GM12878 (cell line): Measurements from ENCODE around the gene ZP2. TPM values are rescaled to one million over a fixed set of nuclear protein-coding genes. Genes with fewer than 3 reads are reported as not detected.

Experiments used
- ATAC-seq: fragments of 200-7000 bp; cut with Tn5 transposase; 3 replicates; pipeline ENCODE4 v1.9.1; 2020; ENCODE audit warnings: mild to moderate bottlenecking, moderate library complexity
- BruUV-seq: library from RNA; stranded (reverse); fragments of 400-500 nt; replicated peaks from 2 replicates; lab custom pipeline; 2021; lab: Mats Ljungman, UMichigan
- CTCF ChIA-PET: fragments of 300-600 bp; sonication (Branson Sonifier 250); formaldehyde crosslinking; extraction: SDS; loops from one replicate; lab custom pipeline; 2021; ENCODE audit warnings: inconsistent platforms; lab: Yijun Ruan, JAX
- POLR2A ChIA-PET: fragments of 350-600 bp; formaldehyde crosslinking; extraction: SDS; loops from one replicate; lab custom pipeline; 2021; ENCODE audit warnings: inconsistent platforms; lab: Charles Lee
- RAD21 ChIA-PET: fragments of 300-600 bp; sonication (Branson Sonifier 250); formaldehyde crosslinking; loops from one replicate; lab custom pipeline; 2023; ENCODE audit warnings: antibody characterized with exemption; ENCODE audit not compliant: unreplicated experiment; lab: Charles Lee
- SMC1A ChIA-PET: fragments of 300-600 bp; sonication (Branson Sonifier 250); formaldehyde crosslinking; loops from one replicate; lab custom pipeline; 2023; ENCODE audit not compliant: unreplicated experiment, uncharacterized antibody; lab: Charles Lee
- DNase-seq: peaks from one replicate; pipeline ENCODE4 v3.0.0-alpha.2; 2011; ENCODE audit warnings: low read depth, low spot score
- FAIRE-seq: peaks from 3 replicates; lab custom pipeline; 2011; peaks lifted over from hg19 to GRCh38; lab: Jason Lieb, UNC
- H2AFZ ChIP-seq: 2 replicates; pipeline ENCODE4 v1.6.0; 2011; ENCODE audit warnings: low read depth, low read length, control low read depth; ENCODE audit not compliant: control insufficient read depth
- H3K27ac ChIP-seq: 2 replicates; pipeline ENCODE4 v1.5.1; 2011; ENCODE audit warnings: control low read depth; ENCODE audit not compliant: control insufficient read depth, insufficient read depth
- H3K27me3 ChIP-seq, 2 experiments: replicated peaks in 1 of 2; 2 replicates each; pipeline versions ENCODE4 v1.6.0 to v1.6.1; 2011; ENCODE audit warnings: low read length in 1 of 2; ENCODE audit not compliant: control insufficient read depth in 2 of 2, insufficient read depth in 2 of 2
- H3K36me3 ChIP-seq, 2 experiments: 2 replicates each; pipeline ENCODE4 v1.5.1; 2011; ENCODE audit warnings: low read length in 1 of 2; ENCODE audit not compliant: control insufficient read depth in 2 of 2, insufficient read depth in 2 of 2
- H3K4me1 ChIP-seq: 2 replicates; pipeline ENCODE4 v1.6.1; 2011; ENCODE audit warnings: mild to moderate bottlenecking, low read length, moderate library complexity, mixed read lengths; ENCODE audit not compliant: control insufficient read depth, insufficient read depth
- H3K4me2 ChIP-seq: 2 replicates; pipeline ENCODE4 v1.6.0; 2011; ENCODE audit warnings: control low read depth; ENCODE audit not compliant: control insufficient read depth, insufficient read depth
- H3K4me3 ChIP-seq: fragments of 200-600 bp; sonication (generic); 2 replicates; pipeline ENCODE4 v1.5.1; 2016
- H3K79me2 ChIP-seq: 2 replicates; pipeline ENCODE4 v1.6.0; 2011; ENCODE audit warnings: low read length; ENCODE audit not compliant: control insufficient read depth, insufficient read depth
- H3K9ac ChIP-seq: 2 replicates; pipeline ENCODE4 v1.8.0; 2011; ENCODE audit warnings: low read length, control low read depth, mixed read lengths; ENCODE audit not compliant: control insufficient read depth, insufficient read depth
- H3K9me3 ChIP-seq: replicated peaks from 3 replicates; pipeline ENCODE4 v1.5.1; 2011; ENCODE audit warnings: mild to moderate bottlenecking, low read length; ENCODE audit not compliant: control insufficient read depth, insufficient read depth
- H4K20me1 ChIP-seq: 2 replicates; pipeline ENCODE4 v1.6.0; 2011; ENCODE audit not compliant: control insufficient read depth, insufficient read depth
- EGR1 ChIP-seq, 2 experiments: IDR thresholded peaks; 1 replicate in 1 of 2; 2 replicates in 1 of 2; pipeline ENCODE4 v1.6.1; 2011 to 2012; ENCODE audit warnings: low read depth in 2 of 2, low read length in 2 of 2, borderline replicate concordance in 1 of 2, mild to moderate bottlenecking in 1 of 2, moderate library complexity in 1 of 2
- HDAC6 ChIP-seq: fragments of 200-600 bp; sonication (generic); IDR thresholded peaks from one replicate; pipeline ENCODE4 v1.8.0; 2017; ENCODE audit warnings: antibody characterized with exemption; ENCODE audit not compliant: unreplicated experiment
- MYC ChIP-seq: IDR thresholded peaks from 2 replicates; pipeline ENCODE4 v1.6.1; 2011; ENCODE audit warnings: mild to moderate bottlenecking, low read length, moderate library complexity, inconsistent platforms; ENCODE audit not compliant: insufficient read depth, insufficient replicate concordance, insufficient read length, severe bottlenecking
- NBN ChIP-seq: fragments of 450-650 bp; IDR thresholded peaks from 2 replicates; pipeline ENCODE4 v1.6.1; 2016
- NRF1 ChIP-seq: conservative IDR thresholded peaks from 2 replicates; pipeline ENCODE4 v1.6.1; 2011; ENCODE audit warnings: mild to moderate bottlenecking, low read depth, low read length, improper control_type of control experiment
- RUNX3 ChIP-seq: IDR thresholded peaks from 2 replicates; pipeline ENCODE4 v1.6.1; 2012; ENCODE audit warnings: low read length, inconsistent platforms
- TCF7 ChIP-seq: IDR thresholded peaks from 2 replicates; pipeline ENCODE4 v1.6.1; 2014; ENCODE audit warnings: antibody characterized with exemption, borderline replicate concordance
- ZNF217 ChIP-seq: fragments of 450-650 bp; IDR thresholded peaks from 2 replicates; pipeline ENCODE4 v1.6.1; 2017; ENCODE audit warnings: antibody characterized with exemption, mild to moderate bottlenecking
- whole genome bisulfite sequencing: methylation state at CpG from one replicate; pipeline ENCODE4 v1.1.6; 2016; ENCODE audit warnings: low lambda C conversion rate; ENCODE audit not compliant: insufficient replicate concordance, insufficient coverage; ENCODE audit errors: missing lambda C conversion rate; 5-methylcytosine and 5-hydroxymethylcytosine counted together
- in situ Hi-C: fragments of 300-500 bp; cut with MboI; formaldehyde crosslinking; loops from 9 replicates; pipeline ENCODE4 v1.14.3; 2018; ENCODE audit warnings: mixed read lengths
- intact Hi-C: fragments of 100-400 bp; cut with micrococcal nuclease; formaldehyde crosslinking; loops from one replicate; pipeline ENCODE4 v1.14.2; 2022; ENCODE audit not compliant: unreplicated experiment
- polyA plus RNA-seq, 11 experiments: library from polyadenylated mRNA; depleted of rRNA in 4 of 11; unstranded in 6 of 11; stranded (reverse) in 5 of 11; fragments of >200 nt; fragmentation: Nextera tagmentation in 4 of 11; fragmentation: Illumina TruSeq in 1 of 11; extraction: Ambion mirVana in 4 of 11; extraction: Trizol in 1 of 11; gene quantifications; 1 replicate in 1 of 11; 2 replicates in 10 of 11; pipeline versions ENCODE4 v1.2.1 to v1.2.3, GENCODE V29; 2011 to 2016; ENCODE audit warnings: inconsistent platforms in 2 of 11, missing spikeins in 2 of 11, low read depth in 1 of 11
- total RNA-seq, 4 experiments: library from RNA; depleted of rRNA in 3 of 4; stranded (reverse); fragments of >200 nt in 3 of 4; fragmentation: Illumina TruSeq in 1 of 4; extraction: Trizol in 1 of 4; gene quantifications; 2 replicates each; pipeline versions ENCODE4 v1.2.1 to v1.2.3, GENCODE V29; 2013 to 2021
- TF ChIP-seq, protein P1 (sequence below): fragments of 150-350 bp; IDR thresholded peaks from 2 replicates; pipeline ENCODE4 v1.6.1; 2016; ENCODE audit warnings: low read depth, low read length

ZP2 gene
- total and polyA plus RNA-seq, 10 of the 15 experiments (the other 5 are each of a cell fraction or from before 2014, with no cell fraction given), result 0.11 to 0.33 (median 0.16) TPM; not detected in 1

DNA sequence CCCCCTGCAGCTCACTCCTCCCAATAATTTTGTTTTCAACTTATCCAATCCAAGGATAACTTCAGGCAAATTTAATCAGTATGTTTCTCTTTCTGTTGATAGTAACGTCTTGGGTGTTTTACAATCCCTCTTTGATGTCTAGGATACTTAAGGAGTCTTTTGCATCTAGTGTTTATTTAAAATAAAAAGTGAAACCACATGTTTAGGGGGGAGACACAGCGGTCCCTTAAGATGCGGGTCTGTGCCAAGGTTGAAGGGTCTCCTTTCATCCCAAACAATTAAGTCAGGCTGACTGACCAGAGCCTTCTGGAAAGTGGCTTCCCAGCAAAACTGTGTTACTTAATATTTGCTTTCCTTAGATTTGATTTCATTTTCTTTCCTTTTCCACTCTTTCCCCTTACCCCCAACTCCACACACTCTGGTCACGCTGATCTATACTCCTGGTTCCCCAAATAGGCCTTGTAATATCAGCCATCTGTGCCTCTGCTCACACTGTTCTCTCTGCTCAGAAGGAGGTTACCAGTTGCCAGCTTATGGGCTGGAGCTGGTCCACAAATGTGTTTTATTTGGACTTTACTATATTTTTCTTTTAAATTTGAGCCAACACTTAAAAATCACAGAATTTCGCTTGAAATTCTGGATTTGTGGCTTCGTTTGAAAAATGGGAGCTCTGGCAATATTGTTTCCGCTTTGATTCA is 33.3 kb upstream of the ZP2 start:
- H3K9ac ChIP-seq, result no peak overlapping the region
- no peaks in the 10 kb centered on the region for H4K20me1 ChIP-seq
- no peak overlapping the region for H3K4me3 ChIP-seq
- ChIA-PET CTCF (no interaction called here), RAD21 (no interaction called here), SMC1A (interaction anchor here (0.9 kb wide), 1 partner anchor 17 kb away, joined by 3 read pairs; no protein-coding TSS in a partner anchor), POLR2A (no interaction called here)
- ATAC-seq, result no peak
- intact Hi-C loops (no loop called here), in situ Hi-C loops (no loop called here)
- H3K27me3 ChIP-seq, result no peaks in the 10 kb centered on the region; a peak in 1 of 4 replicates
- no peaks in the 10 kb centered on the region for H3K36me3 ChIP-seq
- no peak overlapping the region for H3K27ac ChIP-seq
- no TSS peak for BruUV-seq
- H3K9me3 ChIP-seq, result no peaks in the 10 kb centered on the region
- no peak for FAIRE-seq
- H2AFZ ChIP-seq, result no peak overlapping the region
- H3K4me2 ChIP-seq, result no peak overlapping the region
- H3K4me1 ChIP-seq, result no peaks in the 10 kb centered on the region
- DNase-seq, result no peak
- TF ChIP-seq TCF7 (no peak), RUNX3 (no peak)
- WGBS, result 45% methylated on average over 7 of the region's 7 CpGs
- H3K79me2 ChIP-seq, result no peaks in the 10 kb centered on the region

DNA sequence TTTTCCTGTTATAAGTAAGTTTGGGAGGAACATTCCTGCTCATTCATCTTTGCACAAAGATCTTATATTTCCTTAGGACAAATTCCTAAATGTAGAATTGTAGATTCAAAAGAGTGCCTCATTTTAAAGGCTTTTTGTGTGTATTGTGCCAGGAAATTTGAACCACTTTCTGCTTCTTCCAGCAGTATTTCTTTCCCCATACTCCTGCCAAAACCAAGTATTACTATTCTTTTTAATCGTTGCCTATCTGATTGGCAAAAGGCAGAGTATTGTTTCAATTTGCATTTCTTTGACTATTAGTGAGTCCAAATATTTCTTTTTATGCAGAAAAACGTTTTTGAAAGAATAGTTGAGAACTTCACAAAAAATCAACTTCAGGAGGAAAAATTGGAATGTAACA is 31.4 kb upstream of the ZP2 start:
- CTCF ChIA-PET, result no interaction called here
- POLR2A ChIA-PET, result no interaction called here
- H3K9me3 ChIP-seq, result no peaks in the 10 kb centered on the region
- no TSS peak for BruUV-seq
- H4K20me1 ChIP-seq, result no peaks in the 10 kb centered on the region
- RAD21 ChIA-PET, result no interaction called here
- H3K79me2 ChIP-seq, result no peaks in the 10 kb centered on the region
- H3K9ac ChIP-seq, result no peak overlapping the region
- intact Hi-C loops, result no loop called here
- no peak for DNase-seq
- H3K4me3 ChIP-seq, result no peak overlapping the region
- SMC1A ChIA-PET, result interaction anchor here (1.2 kb wide), 1 partner anchor 8 kb away, joined by 3 read pairs; no protein-coding TSS in a partner anchor
- no peak overlapping the region for H3K4me2 ChIP-seq
- in situ Hi-C loops, result no loop called here
- H2AFZ ChIP-seq, result no peak overlapping the region
- no peaks in the 10 kb centered on the region for H3K4me1 ChIP-seq
- FAIRE-seq, result no peak
- no peaks in the 10 kb centered on the region for H3K36me3 ChIP-seq
- 19% methylated on average over 2 of the region's 2 CpGs for WGBS
- no peak for ATAC-seq
- H3K27ac ChIP-seq, result no peak overlapping the region
- no peaks in the 10 kb centered on the region; a peak in 1 of 4 replicates for H3K27me3 ChIP-seq
- TF ChIP-seq NBN (no peak), MYC (no peak), EGR1 (IDR thresholded peaks at IDR 0.05; ENCODE audit: borderline replicate concordance in 1 of 2, low read depth in 2 of 2, low read length in 2 of 2) (no peak), HDAC6 (no peak), NRF1 (no peak), ZNF217 (no peak)
- TF ChIP-seq, protein P1, sequence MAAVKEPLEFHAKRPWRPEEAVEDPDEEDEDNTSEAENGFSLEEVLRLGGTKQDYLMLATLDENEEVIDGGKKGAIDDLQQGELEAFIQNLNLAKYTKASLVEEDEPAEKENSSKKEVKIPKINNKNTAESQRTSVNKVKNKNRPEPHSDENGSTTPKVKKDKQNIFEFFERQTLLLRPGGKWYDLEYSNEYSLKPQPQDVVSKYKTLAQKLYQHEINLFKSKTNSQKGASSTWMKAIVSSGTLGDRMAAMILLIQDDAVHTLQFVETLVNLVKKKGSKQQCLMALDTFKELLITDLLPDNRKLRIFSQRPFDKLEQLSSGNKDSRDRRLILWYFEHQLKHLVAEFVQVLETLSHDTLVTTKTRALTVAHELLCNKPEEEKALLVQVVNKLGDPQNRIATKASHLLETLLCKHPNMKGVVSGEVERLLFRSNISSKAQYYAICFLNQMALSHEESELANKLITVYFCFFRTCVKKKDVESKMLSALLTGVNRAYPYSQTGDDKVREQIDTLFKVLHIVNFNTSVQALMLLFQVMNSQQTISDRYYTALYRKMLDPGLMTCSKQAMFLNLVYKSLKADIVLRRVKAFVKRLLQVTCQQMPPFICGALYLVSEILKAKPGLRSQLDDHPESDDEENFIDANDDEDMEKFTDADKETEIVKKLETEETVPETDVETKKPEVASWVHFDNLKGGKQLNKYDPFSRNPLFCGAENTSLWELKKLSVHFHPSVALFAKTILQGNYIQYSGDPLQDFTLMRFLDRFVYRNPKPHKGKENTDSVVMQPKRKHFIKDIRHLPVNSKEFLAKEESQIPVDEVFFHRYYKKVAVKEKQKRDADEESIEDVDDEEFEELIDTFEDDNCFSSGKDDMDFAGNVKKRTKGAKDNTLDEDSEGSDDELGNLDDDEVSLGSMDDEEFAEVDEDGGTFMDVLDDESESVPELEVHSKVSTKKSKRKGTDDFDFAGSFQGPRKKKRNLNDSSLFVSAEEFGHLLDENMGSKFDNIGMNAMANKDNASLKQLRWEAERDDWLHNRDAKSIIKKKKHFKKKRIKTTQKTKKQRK, result no peak
